Measurements from ENCODE around the gene SYK.

Gene SYK

DNA sequence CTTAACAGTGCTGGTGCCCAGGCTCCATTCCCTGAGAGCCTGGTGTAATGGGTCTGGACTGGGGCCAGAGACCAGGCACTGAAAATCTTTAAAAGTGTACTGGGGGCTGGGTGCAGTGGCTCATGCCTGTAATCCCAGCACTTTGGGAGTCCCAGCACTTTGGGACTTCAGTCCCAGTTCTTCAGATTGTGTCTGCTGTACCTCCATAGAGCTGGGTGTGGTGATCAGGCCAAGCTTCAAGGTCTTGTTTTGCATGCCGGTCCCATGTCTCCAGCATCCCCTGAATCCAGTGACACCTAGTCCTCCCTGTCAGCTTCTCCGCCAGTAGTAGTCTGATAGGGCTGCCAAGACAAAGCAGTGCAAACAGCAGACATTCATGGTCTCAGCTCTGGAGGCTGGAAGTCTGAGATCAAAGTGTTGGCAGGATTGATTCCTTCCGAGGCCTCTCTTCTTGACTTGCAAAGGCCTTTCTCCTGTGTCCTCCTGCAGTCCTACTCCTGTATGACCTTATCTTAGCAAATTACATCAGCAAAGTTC lies 108.2 kb downstream of the SYK start:
- no peak for DNase-seq

DNA sequence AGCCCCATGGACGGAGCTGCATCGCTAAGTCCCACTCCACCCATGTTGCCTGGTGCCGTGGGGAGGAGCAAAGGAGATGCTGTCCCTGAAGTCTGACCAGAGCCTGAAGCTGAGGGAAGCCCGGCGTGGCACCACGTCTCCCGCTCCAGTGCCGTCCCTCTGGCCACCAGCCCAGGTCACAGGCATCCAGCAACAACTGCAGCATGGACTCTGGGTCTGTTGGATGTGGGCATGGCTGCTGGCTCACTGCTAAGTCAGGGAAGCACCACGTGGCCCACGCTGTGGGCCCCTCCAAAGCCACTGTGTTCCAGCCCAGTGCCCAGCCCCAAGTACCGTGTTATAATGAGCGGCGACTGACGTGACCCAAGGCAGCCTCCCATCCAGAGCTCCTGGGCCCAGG lies 112.6 kb downstream of the SYK start:
- no peak for DNase-seq

DNA sequence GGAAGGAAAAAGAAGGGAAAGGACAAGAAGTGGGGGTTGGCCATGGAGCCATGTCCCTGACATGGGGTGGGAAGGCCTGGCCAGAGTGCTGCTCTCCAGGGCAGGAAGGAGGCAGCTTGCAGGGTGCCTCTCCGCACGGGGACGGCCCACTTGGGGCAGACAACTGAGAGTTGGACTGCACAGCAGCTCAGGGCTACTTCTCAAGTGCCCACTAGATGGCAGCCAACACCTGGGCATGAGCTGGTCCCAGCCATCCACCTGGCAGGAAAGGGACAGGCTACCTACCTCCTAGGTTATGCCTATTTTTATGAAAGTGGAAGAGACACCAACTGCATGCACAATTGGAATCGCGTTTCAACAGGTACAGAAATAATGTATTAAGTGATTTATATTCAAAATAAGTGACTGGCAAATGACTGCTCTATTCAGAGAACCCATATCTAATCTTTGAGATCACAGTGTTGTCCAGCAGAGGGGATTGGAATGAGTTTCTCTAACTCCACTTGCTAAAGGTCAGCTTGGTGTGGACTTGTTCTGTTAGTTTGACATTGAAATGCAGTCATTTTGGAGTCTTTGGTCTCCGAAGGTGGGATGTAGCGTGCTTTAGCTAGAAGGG lies 113.4 kb downstream of the SYK start:
- DNase-seq, result peak; percentile 74

DNA sequence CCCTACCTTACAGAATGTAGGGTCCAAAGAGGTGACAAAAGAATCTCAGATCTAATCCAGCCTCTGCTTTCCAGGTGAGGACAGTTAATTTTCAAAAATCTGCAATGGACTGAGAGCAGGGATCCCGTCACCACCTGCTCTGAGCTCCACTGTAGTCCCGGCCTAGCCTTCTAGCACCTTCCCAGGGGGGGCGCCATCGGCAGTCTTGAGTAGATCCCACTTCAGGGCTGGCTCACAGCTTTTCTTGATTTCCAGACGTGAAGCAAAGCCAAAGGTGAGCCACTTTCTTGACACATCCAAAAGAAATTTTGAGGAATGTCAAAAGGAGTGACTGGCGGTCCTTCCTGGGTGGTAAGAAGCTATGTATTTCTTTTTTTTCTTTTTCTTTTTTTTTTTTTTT lies 114.1 kb downstream of the SYK start:
- no peak for DNase-seq

DNA sequence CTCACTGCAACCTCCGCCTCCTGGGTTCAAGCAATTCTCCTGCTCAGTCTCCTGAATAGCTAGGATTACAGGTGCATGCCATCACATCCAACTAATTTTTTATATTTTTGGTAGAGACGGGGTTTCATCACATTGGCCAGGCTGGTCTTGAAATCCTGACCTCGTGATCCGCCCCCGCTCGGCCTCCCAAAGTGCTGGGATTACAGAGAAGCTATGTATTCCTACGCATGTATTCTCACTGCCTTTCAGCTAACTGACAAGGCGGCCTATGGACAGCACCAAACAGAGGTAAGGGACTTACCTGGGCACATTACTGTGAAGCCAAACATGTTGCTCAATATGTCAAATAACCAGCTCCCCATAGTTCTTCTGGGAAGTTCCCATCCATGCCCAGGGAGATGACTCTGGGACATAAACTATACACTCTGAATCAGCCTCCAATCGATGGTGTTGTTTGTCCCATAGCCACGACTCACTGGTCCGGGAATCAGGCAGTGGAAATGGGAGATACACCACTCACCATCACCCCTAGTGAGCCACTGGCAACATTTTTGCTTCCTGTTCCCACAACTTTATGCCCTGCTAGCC lies 114.6 kb downstream of the SYK start:
- DNase-seq, result no peak

DNA sequence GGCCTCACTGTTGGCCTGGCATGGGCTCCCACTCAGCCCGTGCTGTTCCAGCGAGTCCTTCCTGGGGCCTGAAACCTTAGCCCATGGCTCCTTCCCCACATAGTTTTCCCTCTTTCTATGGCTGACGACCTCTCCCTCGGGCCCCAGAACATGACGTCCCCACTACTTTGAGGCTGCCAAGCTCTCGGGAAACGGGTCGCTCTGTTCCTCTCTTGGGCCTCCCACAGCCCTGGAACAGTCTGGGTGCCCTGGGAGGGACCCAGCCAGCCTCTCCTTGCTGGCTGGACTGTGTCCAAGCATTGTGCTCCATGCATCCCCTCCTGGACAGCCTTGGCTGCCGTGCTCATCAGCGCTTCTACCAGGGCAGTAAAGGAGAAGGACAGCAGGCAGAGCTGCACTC lies 118.3 kb downstream of the SYK start:
- DNase-seq, result no peak

DNA sequence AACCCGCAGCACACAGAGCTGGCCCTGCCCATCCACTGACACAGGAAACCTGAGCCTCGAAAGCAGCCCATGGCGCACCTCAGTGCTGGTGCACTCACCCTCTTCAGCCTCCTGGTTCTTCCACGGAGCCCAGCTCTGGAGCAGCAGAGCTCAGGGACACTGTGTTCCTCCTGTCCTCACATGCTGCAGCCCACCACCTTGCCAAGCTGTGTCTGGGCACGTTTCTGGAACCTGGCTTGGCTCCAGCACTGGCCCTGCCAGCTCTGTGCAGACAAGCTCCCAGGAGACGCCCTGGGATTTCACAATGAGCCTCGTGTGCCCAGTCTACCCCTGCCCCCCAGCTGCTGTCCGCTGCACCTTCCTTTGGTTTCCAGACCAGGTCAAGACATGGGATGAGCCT lies 119.5 kb downstream of the SYK start:
- DNase-seq, result no peak

DNA sequence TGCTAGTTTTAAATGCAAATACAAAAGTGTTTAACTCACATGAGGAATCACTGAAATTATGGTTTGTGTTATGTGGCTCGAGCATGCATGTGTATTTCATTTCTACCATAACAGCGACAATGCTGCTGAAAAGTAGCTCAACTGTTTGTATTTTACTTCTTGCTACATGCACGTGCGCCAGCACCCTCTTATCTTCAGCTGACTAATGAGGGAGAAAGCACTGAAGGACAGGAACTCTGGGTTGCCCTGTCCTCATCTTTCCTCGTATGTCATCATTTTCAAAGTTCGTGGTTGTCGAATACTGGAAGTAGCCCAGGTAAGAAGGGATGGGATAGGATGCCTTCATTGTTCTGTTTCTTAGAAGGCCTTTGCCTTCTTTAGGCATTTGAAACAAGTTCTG lies 120.3 kb downstream of the SYK start:
- no peak for DNase-seq

DNA sequence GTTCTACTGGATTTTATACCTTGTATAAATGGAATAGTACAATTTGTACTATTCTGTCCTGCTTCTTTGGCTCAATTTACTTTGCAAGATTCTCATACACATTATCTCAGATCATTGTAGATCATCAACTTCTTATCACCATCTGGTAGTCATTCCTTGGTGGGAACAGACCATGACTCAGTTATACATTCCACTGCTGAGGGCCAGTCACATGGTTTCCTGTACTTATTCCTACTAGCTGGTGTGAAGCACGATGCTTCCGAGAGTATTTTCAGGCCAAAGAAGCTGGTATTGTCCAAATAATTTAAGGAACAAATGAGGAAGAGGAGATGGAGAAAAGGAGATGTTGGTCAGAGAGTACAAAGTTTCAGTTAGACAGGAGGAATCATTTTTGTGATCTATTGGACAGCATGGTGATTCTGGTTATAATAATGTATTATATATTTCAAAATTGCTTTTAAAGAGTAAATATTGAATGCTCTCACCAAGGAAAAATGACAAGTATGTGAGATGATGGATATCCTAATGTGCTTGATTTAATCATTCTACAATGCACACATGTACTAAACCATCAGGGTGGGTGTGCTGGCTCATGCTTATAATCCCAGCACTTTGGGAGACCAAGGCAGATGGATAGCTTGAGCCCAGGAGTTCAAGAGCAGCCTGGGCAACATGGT lies 124.1 kb downstream of the SYK start:
- DNase-seq, result no peak

DNA sequence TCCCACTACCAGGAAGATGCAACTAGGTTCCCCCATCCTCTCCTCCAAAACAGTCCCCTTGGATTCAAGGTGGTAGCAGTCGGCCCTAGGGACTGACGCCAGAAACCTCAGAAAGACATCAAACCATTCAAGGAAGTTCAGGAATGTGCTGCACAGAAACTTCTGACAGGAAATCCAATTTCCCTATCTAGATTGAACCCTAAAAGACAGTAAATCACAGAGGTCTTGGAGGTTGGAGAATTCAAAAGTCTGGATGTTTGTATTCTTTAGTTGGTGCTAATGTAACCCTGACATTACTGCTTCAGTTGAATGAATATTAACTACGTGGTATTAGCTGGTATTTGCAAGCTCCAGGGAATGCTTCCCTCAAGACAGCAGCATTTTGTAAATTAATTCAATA lies 125.3 kb downstream of the SYK start:
- no peak for DNase-seq

DNA sequence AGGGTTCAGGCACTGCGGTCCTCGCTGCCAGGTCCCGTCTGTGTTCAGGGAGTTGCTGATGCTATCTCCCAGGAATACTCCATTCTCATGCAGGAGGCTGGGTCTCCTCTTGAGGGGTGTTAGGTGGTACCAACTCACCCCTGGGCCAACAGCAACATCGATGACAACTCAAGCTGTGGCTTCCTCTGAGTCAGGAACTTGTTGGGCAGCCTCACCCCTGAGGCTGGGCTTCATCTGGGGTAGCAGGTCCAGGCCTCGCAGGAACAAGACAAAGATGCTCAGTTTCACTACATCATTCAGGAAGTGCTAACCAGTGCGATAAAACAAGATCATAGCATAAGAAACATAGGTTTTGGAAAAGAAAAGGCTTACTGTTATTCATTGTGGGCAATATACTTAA lies 125.9 kb downstream of the SYK start:
- DNase-seq, result no peak

DNA sequence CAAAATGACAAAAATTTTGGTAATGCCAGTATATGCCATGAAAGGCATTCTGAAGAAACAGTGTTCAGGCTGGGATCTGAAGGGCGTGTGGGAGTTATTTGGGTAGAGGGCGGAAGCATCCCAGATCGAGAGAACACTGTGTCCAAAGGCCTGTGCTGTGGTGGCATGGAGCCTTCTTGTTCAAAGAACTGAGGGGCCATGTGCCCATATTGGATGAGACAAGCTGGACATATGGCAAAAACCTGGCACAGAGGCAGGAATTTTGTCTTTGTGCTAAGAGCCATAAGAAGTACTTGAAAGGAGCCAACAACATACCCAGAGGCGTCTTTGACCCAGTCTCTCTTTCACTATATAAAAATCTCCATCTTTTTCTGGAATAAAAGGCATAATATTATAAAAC lies 128.0 kb downstream of the SYK start:
- DNase-seq, result no peak

DNA sequence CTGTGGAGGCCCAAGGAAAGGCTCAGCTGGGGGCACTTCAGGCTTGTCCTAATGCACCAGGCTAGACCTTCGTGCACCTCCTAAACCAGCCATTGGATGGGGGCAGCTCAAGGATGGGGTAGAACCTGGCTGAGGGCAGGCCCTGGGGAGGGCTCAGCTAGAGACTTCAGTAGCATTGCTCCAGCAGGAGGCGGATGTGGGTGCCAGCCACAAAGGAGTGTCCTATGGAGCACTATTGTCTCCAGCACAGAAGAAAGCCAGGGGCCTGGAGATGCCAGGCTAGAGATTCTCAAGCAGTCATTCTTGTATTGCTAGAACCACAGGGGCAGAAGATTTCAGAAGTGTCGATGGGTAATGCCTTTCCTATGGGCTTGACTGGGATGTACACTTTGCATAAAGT lies 131.8 kb downstream of the SYK start:
- DNase-seq, result no peak

DNA sequence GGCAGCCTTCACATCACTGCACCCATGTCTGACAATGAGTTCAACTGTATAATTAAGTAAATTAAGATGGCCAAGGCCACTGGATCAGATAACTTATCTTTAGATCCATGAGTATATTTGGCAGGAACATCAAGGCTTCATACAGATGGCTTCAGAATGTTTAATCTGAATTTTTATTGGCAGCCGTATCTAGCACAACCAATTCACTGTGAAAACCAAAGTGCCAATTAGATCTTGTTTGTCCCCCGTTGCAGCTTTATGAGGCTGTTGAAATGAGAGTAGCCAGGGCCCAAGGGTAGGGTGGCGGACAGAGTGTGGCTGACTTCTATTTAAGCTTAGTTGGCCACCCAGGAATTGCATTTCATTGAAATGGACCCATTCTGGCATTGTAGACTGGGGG lies 137.7 kb downstream of the SYK start:
- DNase-seq, result no peak

DNA sequence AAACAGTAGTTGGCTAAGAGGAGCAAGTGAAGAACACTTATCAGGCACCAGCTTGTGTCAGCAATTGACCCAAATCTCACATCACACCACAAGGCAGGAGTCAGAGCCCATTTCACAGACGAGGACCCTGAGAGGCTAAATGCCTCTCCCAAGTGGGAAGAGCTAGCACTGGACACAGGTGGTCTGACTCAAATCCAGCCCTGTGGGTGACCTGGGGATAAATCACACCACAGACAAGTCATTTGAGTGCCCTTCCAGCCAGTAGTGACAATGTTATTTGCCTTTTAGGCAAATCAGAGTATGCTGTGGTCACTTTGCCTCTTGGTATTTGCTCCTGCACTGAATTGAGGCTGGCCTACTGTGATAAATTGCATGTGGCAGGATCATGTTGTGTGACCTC lies 138.7 kb downstream of the SYK start:
- DNase-seq, result no peak

DNA sequence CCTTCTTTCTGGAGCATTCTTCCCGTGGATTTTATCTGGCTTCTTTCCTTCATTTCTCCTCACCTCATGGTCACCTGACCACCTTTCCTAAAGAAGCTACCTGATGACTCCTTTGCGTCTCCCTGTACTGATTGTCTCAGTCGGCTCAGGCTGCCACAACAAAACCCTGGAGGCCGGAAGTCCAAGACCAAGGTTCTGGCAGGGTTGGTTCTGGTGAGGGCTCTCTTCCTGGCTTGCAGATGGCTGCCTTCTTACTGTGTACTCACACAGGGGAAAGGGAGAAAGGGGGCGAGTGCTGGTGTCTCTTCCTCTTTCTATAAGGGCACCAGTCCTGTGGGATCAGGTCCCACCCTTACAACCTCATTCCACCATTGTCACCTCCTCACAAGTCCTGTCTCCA lies 140.0 kb downstream of the SYK start:
- DNase-seq, result no peak

DNA sequence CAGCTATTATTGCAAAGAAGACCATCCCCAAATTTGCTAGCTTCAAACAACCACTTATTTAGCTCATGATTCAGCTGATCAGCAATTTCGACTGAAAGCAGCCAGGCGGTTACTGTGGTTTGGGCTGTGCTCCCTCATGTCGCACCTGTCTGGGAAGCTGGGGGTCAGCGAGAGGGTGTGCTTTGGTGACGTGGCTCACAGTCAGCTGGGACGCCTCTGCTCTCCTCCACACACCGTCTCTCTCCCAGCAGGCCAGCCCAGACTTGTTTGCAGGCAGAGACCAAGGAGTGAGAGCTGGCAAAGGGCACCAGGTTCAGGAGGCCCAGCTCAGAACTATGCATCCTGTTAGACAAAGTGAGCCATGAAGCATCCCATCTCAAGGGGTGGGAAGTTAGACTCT lies 140.9 kb downstream of the SYK start:
- DNase-seq, result no peak

DNA sequence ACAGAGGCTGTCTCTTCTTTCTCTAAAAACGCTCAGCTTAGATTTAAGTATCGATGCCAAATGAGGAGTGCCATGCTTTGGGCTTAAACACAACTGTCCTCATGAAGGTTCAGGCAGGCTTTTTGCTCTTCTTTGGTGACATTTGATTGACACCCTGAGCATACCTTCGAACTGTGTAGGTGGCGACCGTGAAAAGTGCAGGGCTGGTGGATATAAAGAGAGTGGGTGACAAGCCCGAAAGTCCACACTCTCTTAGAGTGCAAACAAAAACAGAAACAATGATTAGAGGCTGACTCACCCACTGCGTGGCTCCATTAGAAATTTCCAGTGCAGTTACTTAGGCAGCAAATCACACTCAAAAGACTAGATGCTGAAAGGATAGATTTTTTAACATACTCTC lies 141.7 kb downstream of the SYK start:
- no peak for DNase-seq

DNA sequence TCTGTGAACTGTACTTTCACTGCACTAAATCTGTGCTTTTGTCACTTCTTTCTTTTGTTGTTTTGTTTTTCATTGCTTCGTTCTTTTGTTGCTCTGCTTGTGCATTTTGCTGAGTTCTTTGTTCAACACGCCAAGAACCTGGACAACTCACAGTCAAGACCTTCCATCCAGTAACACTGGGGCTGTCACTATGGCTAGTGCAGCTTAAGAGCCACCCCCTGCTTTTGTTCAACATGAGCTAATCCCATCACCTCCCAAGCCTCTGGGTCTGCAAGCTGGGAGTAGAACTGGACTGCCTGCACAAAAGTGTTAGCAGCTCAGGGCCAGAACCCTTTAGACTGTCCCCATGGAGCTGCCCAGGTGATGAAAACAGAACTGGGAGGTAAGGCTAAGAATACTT lies 143.7 kb downstream of the SYK start:
- DNase-seq, result no peak

DNA sequence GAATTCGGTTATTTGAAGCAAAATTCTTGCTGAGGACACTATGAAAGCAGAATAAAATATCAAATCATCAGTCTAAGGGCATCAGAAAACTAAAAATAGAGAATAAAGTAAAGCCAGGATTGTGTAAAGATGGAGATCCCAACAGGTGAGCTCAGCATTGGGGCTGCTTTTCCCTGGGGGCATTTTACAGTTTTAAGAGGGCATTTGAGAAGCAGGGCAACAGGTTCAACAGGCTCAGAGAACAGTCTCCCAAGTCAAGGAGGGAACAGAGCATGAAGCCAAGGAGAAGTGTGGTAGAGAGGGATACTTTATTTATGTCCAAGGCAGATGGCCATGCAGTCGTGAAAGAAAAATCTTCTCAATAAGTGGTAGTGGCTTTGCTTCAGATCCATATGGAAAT lies 145.4 kb downstream of the SYK start:
- DNase-seq, result no peak

All from activated T-cell treated with anti-CD3 and anti-CD28 coated beads, Interleukin-2, amount 50 U/mL, for 1 hour (primary cell).